H1 (cell line): ENCODE results near the gene USP35. TPM values are rescaled to one million over a fixed set of nuclear protein-coding genes. Genes with fewer than 3 reads are reported as not detected.

ENCODE experiments used
- CTCF ChIA-PET: fragments of 300-600 bp; sonication (Branson Sonifier 250); formaldehyde crosslinking; loops from one replicate; lab custom pipeline; 2021; ENCODE audit not compliant: partially characterized antibody; lab: Charles Lee
- POLR2A ChIA-PET: fragments of 300-600 bp; sonication (Branson Sonifier 250); formaldehyde crosslinking; loops from one replicate; lab custom pipeline; 2021; ENCODE audit warnings: inconsistent platforms; ENCODE audit not compliant: partially characterized antibody; lab: Charles Lee
- DNase-seq, 2 experiments: peaks; one replicate each; pipeline versions ENCODE4 v3.0.0 to v3.0.0-alpha.2; 2010 to 2022; ENCODE audit warnings: low spot score in 2 of 2, low read depth in 1 of 2, mixed read lengths in 1 of 2
- FAIRE-seq: peaks from 2 replicates; lab custom pipeline; 2011; peaks lifted over from hg19 to GRCh38; lab: Jason Lieb, UNC
- H2AFZ ChIP-seq: 2 replicates; pipeline ENCODE4 v1.8.1; 2012; ENCODE audit warnings: low read length, inconsistent platforms
- H2AK5ac ChIP-seq: 2 replicates; pipeline ENCODE4 v1.6.1; 2013; ENCODE audit warnings: low read depth, low read length
- H2BK120ac ChIP-seq: replicated peaks from 2 replicates; pipeline ENCODE3; 2013; ENCODE audit warnings: low read depth, low read length, inconsistent platforms
- H2BK12ac ChIP-seq: 2 replicates; pipeline ENCODE4 v1.6.1; 2013; ENCODE audit warnings: low read depth, low read length
- H2BK15ac ChIP-seq: 2 replicates; pipeline ENCODE4 v1.6.1; 2013; ENCODE audit warnings: low read length
- H2BK20ac ChIP-seq: 2 replicates; pipeline ENCODE4 v1.6.1; 2013; ENCODE audit warnings: low read length
- H2BK5ac ChIP-seq: 2 replicates; pipeline ENCODE4 v1.6.1; 2013; ENCODE audit warnings: low read depth, low read length
- H3K14ac ChIP-seq: 2 replicates; pipeline ENCODE4 v1.6.1; 2013; ENCODE audit warnings: inconsistent platforms; ENCODE audit not compliant: insufficient read length
- H3K18ac ChIP-seq: 2 replicates; pipeline ENCODE4 v1.6.1; 2013; ENCODE audit warnings: low read length; ENCODE audit errors: extremely low read depth
- H3K23ac ChIP-seq: 2 replicates; pipeline ENCODE4 v1.6.1; 2013; ENCODE audit warnings: inconsistent platforms; ENCODE audit not compliant: insufficient read length
- H3K23me2 ChIP-seq: 2 replicates; pipeline ENCODE4 v1.6.1; 2013; ENCODE audit warnings: low read depth, low read length
- H3K27ac ChIP-seq: 2 replicates; pipeline ENCODE4 v1.6.1; 2011; ENCODE audit warnings: low read depth, low read length, inconsistent platforms
- H3K27me3 ChIP-seq, 4 experiments: replicated peaks in 1 of 4; 1 replicate in 1 of 4; 2 replicates in 3 of 4; pipeline versions ENCODE4 v1.6.1 to v1.8.1; 2011 to 2013; ENCODE audit warnings: low read length in 3 of 4, mild to moderate bottlenecking in 3 of 4, inconsistent platforms in 2 of 4, mixed read lengths in 2 of 4, moderate library complexity in 1 of 4; ENCODE audit not compliant: control insufficient read depth in 3 of 4, insufficient read depth in 3 of 4; ENCODE audit errors: extremely low read depth in 1 of 4
- H3K36me3 ChIP-seq, 4 experiments: 2 replicates each; pipeline versions ENCODE4 v1.6.1 to v1.8.1; 2011 to 2013; ENCODE audit warnings: mild to moderate bottlenecking in 4 of 4, low read length in 3 of 4, moderate library complexity in 2 of 4, control low read depth in 1 of 4, inconsistent platforms in 1 of 4; ENCODE audit not compliant: insufficient read depth in 4 of 4, control insufficient read depth in 2 of 4
- H3K4ac ChIP-seq: replicated peaks from 2 replicates; pipeline ENCODE3; 2013; ENCODE audit warnings: low read length, low read depth, mixed read lengths, inconsistent platforms; ENCODE audit not compliant: insufficient read length
- H3K4me1 ChIP-seq, 4 experiments: replicated peaks in 1 of 4; 1 replicate in 1 of 4; 2 replicates in 3 of 4; pipeline versions ENCODE4 v1.6.1 to v1.8.1; 2011 to 2013; ENCODE audit warnings: low read length in 3 of 4, inconsistent platforms in 2 of 4, mixed read lengths in 1 of 4; ENCODE audit not compliant: insufficient read depth in 4 of 4, control insufficient read depth in 3 of 4
- H3K4me2 ChIP-seq, 2 experiments: 2 replicates each; pipeline versions ENCODE4 v1.6.1 to v1.8.1; 2011 to 2013; ENCODE audit warnings: low read depth in 2 of 2, low read length in 2 of 2, control low read depth in 1 of 2, inconsistent platforms in 1 of 2, mild to moderate bottlenecking in 1 of 2; ENCODE audit not compliant: insufficient read depth in 1 of 2
- H3K4me3 ChIP-seq, 4 experiments: fragments of 200-600, 300-600 bp in 1 of 4; sonication (generic), shearing (Covaris generic), sonication (Bioruptor Twin) in 1 of 4; 2 replicates each; pipeline versions ENCODE4 v1.5.1 to v1.8.1; 2011 to 2016; ENCODE audit warnings: low read length in 4 of 4, low read depth in 3 of 4, control low read depth in 2 of 4, inconsistent platforms in 2 of 4, mild to moderate bottlenecking in 2 of 4, mixed read lengths in 1 of 4, moderate library complexity in 1 of 4; ENCODE audit not compliant: insufficient read depth in 2 of 4; ENCODE audit errors: extremely low read depth in 1 of 4
- H3K56ac ChIP-seq: replicated peaks from 2 replicates; pipeline ENCODE3; 2013; ENCODE audit warnings: low read depth, mild to moderate bottlenecking, mixed read lengths, low read length, inconsistent platforms; ENCODE audit not compliant: insufficient read length
- H3K79me1 ChIP-seq: 2 replicates; pipeline ENCODE4 v1.6.1; 2013; ENCODE audit warnings: low read depth, low read length, control low read depth
- H3K79me2 ChIP-seq, 2 experiments: 2 replicates each; pipeline versions ENCODE4 v1.6.1 to v1.8.1; 2012 to 2013; ENCODE audit warnings: low read length in 2 of 2, mild to moderate bottlenecking in 2 of 2, inconsistent platforms in 1 of 2; ENCODE audit not compliant: insufficient read depth in 2 of 2, control insufficient read depth in 1 of 2
- H3K9ac ChIP-seq, 4 experiments: replicated peaks in 1 of 4; 1 replicate in 1 of 4; 2 replicates in 3 of 4; pipeline versions ENCODE4 v1.6.1 to v1.8.1; 2011 to 2013; ENCODE audit warnings: low read depth in 3 of 4, low read length in 3 of 4, control low read depth in 2 of 4, mild to moderate bottlenecking in 2 of 4, moderate library complexity in 2 of 4, inconsistent platforms in 1 of 4; ENCODE audit errors: extremely low read depth in 1 of 4
- H3K9me3 ChIP-seq, 2 experiments: 2 replicates each; pipeline versions ENCODE4 v1.6.1 to v1.8.1; 2012 to 2013; ENCODE audit warnings: mild to moderate bottlenecking in 2 of 2, moderate library complexity in 2 of 2, control low read depth in 1 of 2, inconsistent platforms in 1 of 2, low read depth in 1 of 2, low read length in 1 of 2, mixed read lengths in 1 of 2; ENCODE audit not compliant: insufficient read depth in 2 of 2
- H4K20me1 ChIP-seq, 2 experiments: replicated peaks in 1 of 2; 2 replicates each; pipeline versions ENCODE3 to v1.8.1; 2011 to 2013; ENCODE audit warnings: inconsistent platforms in 2 of 2, low read length in 2 of 2, mild to moderate bottlenecking in 1 of 2; ENCODE audit not compliant: insufficient read depth in 2 of 2, control insufficient read depth in 1 of 2
- H4K5ac ChIP-seq: 2 replicates; pipeline ENCODE4 v1.6.1; 2013; ENCODE audit warnings: low read length, low read depth, mixed read lengths, inconsistent platforms; ENCODE audit not compliant: insufficient read length
- H4K8ac ChIP-seq: 2 replicates; pipeline ENCODE4 v1.8.0; 2013; ENCODE audit warnings: mild to moderate bottlenecking, moderate library complexity, low read length, inconsistent platforms; ENCODE audit not compliant: insufficient read depth; ENCODE audit errors: extremely low read depth
- H4K91ac ChIP-seq: replicated peaks from 2 replicates; pipeline ENCODE3; 2013; ENCODE audit warnings: low read length, mixed read lengths, inconsistent platforms; ENCODE audit not compliant: insufficient read length
- CBX5 ChIP-seq: fragments of 300-800, 300-1000 bp; sonication (generic); IDR thresholded peaks from 2 replicates; pipeline ENCODE4 v1.7.1; 2016; ENCODE audit warnings: antibody characterized with exemption, low read length, low read depth
- CBX8 ChIP-seq: fragments of 300-800, 300-1000 bp; sonication (generic); IDR thresholded peaks from 2 replicates; pipeline ENCODE4 v1.7.1; 2016; ENCODE audit warnings: low read depth, low read length, borderline replicate concordance
- CEBPB ChIP-seq: IDR thresholded peaks from 2 replicates; pipeline ENCODE4 v1.6.1; 2012; ENCODE audit warnings: low read depth, low read length
- CREB1 ChIP-seq: IDR thresholded peaks from 2 replicates; pipeline ENCODE4 v1.6.1; 2012; ENCODE audit warnings: inconsistent platforms
- CTBP2 ChIP-seq: IDR thresholded peaks from 2 replicates; pipeline ENCODE4 v1.7.0; 2011; ENCODE audit warnings: borderline replicate concordance, mild to moderate bottlenecking, moderate library complexity, mixed read lengths, low read length; ENCODE audit not compliant: insufficient read depth, insufficient read length
- EGR1 ChIP-seq: IDR thresholded peaks from 2 replicates; pipeline ENCODE4 v1.6.1; 2011; ENCODE audit warnings: low read depth, low read length, borderline replicate concordance
- EP300 ChIP-seq, 2 experiments: IDR thresholded peaks; 1 replicate in 1 of 2; 2 replicates in 1 of 2; pipeline ENCODE4 v1.6.1; 2011 to 2012; ENCODE audit warnings: low read depth in 2 of 2, low read length in 2 of 2, mild to moderate bottlenecking in 2 of 2, borderline replicate concordance in 1 of 2, inconsistent platforms in 1 of 2, moderate library complexity in 1 of 2
- EZH2 ChIP-seq: fragments of 200-600 bp; sonication (generic); IDR thresholded peaks from 2 replicates; pipeline ENCODE4 v1.7.1; 2012; ENCODE audit warnings: low read depth, mild to moderate bottlenecking, moderate library complexity, low read length, inconsistent platforms; ENCODE audit not compliant: severe bottlenecking
- FOSL1 ChIP-seq: IDR thresholded peaks from 2 replicates; pipeline ENCODE4 v1.6.1; 2011; ENCODE audit warnings: mild to moderate bottlenecking, low read depth, low read length, moderate library complexity; ENCODE audit not compliant: insufficient read depth
- HDAC6 ChIP-seq: IDR thresholded peaks from one replicate; pipeline ENCODE4 v1.7.1; 2012; ENCODE audit warnings: low read depth, mild to moderate bottlenecking, inconsistent platforms, low read length, moderate library complexity
- MAFK ChIP-seq: IDR thresholded peaks from 2 replicates; pipeline ENCODE4 v1.6.1; 2012; ENCODE audit warnings: low read depth, mild to moderate bottlenecking, improper control_type of control experiment, low read length
- POU5F1 ChIP-seq: IDR thresholded peaks from 2 replicates; pipeline ENCODE4 v1.6.1; 2011; ENCODE audit warnings: low read depth, mild to moderate bottlenecking, low read length, moderate library complexity
- RFX5 ChIP-seq: IDR thresholded peaks from 2 replicates; pipeline ENCODE4 v1.6.1; 2011; ENCODE audit warnings: low read depth, low read length, improper control_type of control experiment, borderline replicate concordance
- SIRT6 ChIP-seq: IDR thresholded peaks from one replicate; pipeline ENCODE4 v1.7.1; 2012; ENCODE audit warnings: low read length, inconsistent platforms
- TAF7 ChIP-seq: optimal IDR thresholded peaks from 2 replicates; pipeline ENCODE3; 2011; ENCODE audit warnings: low read depth, mild to moderate bottlenecking, inconsistent platforms, low read length, moderate library complexity, borderline replicate concordance
- TBP ChIP-seq: IDR thresholded peaks from 2 replicates; pipeline ENCODE4 v1.6.1; 2011; ENCODE audit warnings: low read depth, low read length, improper control_type of control experiment
- polyA plus RNA-seq, 7 experiments: library from polyadenylated mRNA; depleted of rRNA in 3 of 7; stranded (reverse) in 5 of 7; unstranded in 2 of 7; fragments of >200 nt in 5 of 7; fragments of 200-250 nt in 2 of 7; gene quantifications; 1 replicate in 5 of 7; 2 replicates in 1 of 7; 4 replicates in 1 of 7; pipeline versions ENCODE4 v1.2.1 to v1.2.3, GENCODE V29; 2011 to 2013; ENCODE audit warnings: missing spikeins in 2 of 7, mixed read lengths in 2 of 7
- total RNA-seq: library from RNA; stranded (reverse); fragmentation: NEBNext Ultra II Directional; extraction: Animal tissue kit (Norgen Biotek cat#: 25700); gene quantifications from 2 replicates; pipeline ENCODE4 v1.2.1, GENCODE V29; 2021

Gene USP35
- total and polyA plus RNA-seq, 2 of the 8 experiments (the other 6 are each of a cell fraction or from before 2014, with no cell fraction given), result 4.6 to 6.8 TPM

DNA sequence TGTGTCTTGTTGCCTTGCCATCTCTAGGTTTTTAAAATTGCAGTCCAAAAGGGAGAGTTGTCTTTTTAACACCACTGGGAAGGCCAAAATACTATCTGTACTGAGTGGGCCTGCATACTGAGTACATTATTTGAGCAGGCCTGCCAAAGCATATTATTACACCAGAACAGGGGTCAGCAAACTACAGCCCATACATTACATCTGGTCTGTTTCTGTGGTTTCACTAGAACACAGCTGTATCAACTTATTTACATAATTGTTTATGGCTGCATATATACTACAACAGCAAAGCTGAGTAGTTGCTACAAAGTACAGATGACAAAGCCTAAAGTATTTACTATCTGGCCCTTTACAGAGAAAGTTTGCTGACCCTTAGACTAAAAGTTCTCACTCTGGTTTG is 74.0 kb downstream of the USP35 start:
- no peak overlapping the region for H2BK15ac ChIP-seq
- POLR2A ChIA-PET, result interaction anchor here (1.1 kb wide), 1 partner anchor 10 kb away, joined by 3 read pairs; no protein-coding TSS in a partner anchor
- no peak overlapping the region for H2BK5ac ChIP-seq
- H2AFZ ChIP-seq, result no peak overlapping the region
- H3K4ac ChIP-seq, result no peak overlapping the region
- TF ChIP-seq SIRT6 (no peak), EP300 (IDR thresholded peaks at IDR 0.05; ENCODE audit: borderline replicate concordance in 1 of 2, low read depth in 2 of 2, low read length in 2 of 2) (no peak), EZH2 (no peak), CEBPB (no peak), FOSL1 (no peak), CBX8 (no peak), CBX5 (no peak), RFX5 (no peak), EGR1 (no peak), CTBP2 (no peak), TAF7 (no peak), POU5F1 (no peak), MAFK (no peak), TBP (no peak), CREB1 (no peak), HDAC6 (no peak)
- no peak overlapping the region for H4K5ac ChIP-seq
- no peaks in the 10 kb centered on the region for H3K27me3 ChIP-seq
- CTCF ChIA-PET, result interaction anchor here (1.1 to 1.9 kb wide), 5 partner anchors 8 to 157 kb away, joined by 4 to 8 read pairs (median 4); no protein-coding TSS in a partner anchor
- no peak overlapping the region for H2BK12ac ChIP-seq
- H4K91ac ChIP-seq, result no peak overlapping the region
- no peaks in the 10 kb centered on the region for H3K79me1 ChIP-seq
- no peaks in the 10 kb centered on the region for H3K79me2 ChIP-seq
- H4K8ac ChIP-seq, result no peak overlapping the region
- no peak overlapping the region for H3K14ac ChIP-seq
- H3K4me2 ChIP-seq, result no peak overlapping the region
- H3K23ac ChIP-seq, result no peak overlapping the region
- H3K27ac ChIP-seq, result no peak overlapping the region
- no peaks in the 10 kb centered on the region for H3K36me3 ChIP-seq
- peaks cover 0 to 4% (median 0%) of the 10 kb centered on the region in 4 experiments; a peak in 2 of 7 replicates for H3K4me1 ChIP-seq
- H2AK5ac ChIP-seq, result no peak overlapping the region
- no peak overlapping the region for H2BK20ac ChIP-seq
- DNase-seq, result no peak
- no peak overlapping the region for H3K18ac ChIP-seq
- H3K4me3 ChIP-seq, result no peak overlapping the region
- no peak overlapping the region for H2BK120ac ChIP-seq
- H3K23me2 ChIP-seq, result no peaks in the 10 kb centered on the region
- no peaks in the 10 kb centered on the region for H4K20me1 ChIP-seq
- no peak overlapping the region for H3K9ac ChIP-seq
- H3K9me3 ChIP-seq, result no peaks in the 10 kb centered on the region
- no peak overlapping the region for H3K56ac ChIP-seq
- FAIRE-seq, result no peak
